NCI-H146 (cell line): Measurements from ENCODE around the gene PATZ1.
A peak's percentile ranks its signal among the peaks of the same experiment; 100 is the strongest.
"Not testable (repeated sequence)": the region's sequence is repeated elsewhere in the genome, so short reads cannot be mapped to it uniquely, and the experiment has no call there.

ENCODE experiments used
- DNase-seq: peaks from one replicate; lab custom pipeline; 2025; lab: John Stamatoyannopoulos, UW

Gene PATZ1

DNA sequence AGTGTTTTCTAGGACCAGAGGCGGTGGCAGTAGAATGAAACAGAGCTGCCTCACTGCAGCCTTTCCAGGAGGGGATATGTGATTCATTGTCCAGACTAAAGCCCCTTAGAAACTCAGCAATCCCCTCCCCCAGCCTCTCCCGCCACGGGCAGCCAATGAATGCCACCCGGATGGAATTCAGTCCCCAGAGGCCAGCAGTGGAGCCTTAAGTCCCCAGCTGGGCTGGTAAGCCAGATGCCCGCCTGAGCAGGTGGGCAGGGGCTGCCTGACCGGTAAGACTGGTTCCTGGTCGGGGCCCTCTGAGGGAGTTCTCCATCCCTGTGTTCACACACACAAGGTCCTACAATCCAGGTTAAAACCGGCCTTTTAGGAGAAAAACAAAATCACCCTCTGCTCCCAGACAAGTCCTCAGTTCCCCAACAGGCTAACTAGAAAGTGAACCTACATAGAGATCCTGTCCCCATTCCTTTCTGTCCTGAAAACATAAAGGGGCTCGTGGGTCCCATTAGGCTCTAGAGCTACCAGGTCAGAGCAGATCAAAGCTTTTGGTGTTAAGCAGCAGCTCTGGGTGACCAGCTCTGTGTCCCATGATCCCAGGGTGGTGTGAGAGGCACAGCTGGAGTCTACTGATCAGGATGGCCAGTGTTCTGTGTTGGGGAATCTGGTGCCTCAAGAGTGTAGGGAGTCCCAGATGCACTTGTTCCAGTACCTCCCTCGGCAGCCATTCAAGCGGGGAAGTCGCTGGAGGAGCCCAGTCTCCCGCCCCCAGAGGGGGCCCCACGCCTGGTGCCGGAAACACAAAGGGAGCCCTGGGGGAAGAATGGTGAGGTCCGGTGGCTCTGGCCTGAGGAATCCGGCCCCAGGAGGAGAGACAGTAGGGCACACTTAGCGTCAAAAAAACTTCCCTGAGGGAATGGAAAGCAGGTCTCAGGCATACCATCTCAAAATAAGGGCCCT lies 2.6 kb downstream of the PATZ1 start:
- peak; percentile 53 for DNase-seq

DNA sequence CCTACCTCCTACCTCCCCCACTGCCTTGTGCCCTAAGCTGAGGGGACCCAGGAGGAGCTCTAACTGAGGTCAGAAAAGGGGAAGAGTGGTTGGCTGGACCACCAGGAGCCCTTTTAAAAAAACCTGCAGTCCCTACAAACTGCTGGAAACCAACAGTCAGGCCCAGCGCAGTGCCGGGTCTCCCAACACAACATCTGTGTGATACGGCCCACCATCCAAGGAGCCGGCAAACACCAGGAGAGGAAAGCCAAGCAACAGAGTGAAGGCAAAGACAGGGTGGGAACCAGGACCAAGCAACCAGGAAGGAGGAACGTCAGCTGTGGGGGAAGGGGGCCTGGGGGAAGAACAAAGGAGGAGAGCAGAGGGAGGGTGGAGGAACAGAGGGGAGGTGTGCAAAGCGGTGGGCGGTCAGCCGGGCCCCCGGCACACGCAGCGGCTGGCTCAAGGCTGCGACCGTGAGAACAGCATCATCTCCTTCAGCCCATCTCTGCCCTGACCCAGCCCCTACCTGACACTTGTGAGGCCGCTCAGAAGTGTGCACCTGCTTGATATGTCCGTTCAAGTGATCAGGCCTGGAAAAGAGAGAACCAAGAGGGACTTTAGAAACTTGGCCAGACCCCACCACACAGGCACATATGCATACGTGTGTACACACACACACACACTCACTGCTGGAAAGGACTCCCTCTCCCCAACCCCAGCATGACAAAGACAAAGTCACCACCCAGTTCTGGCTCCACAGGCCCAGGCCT lies 3.6 kb downstream of the PATZ1 start:
- no peak for DNase-seq

DNA sequence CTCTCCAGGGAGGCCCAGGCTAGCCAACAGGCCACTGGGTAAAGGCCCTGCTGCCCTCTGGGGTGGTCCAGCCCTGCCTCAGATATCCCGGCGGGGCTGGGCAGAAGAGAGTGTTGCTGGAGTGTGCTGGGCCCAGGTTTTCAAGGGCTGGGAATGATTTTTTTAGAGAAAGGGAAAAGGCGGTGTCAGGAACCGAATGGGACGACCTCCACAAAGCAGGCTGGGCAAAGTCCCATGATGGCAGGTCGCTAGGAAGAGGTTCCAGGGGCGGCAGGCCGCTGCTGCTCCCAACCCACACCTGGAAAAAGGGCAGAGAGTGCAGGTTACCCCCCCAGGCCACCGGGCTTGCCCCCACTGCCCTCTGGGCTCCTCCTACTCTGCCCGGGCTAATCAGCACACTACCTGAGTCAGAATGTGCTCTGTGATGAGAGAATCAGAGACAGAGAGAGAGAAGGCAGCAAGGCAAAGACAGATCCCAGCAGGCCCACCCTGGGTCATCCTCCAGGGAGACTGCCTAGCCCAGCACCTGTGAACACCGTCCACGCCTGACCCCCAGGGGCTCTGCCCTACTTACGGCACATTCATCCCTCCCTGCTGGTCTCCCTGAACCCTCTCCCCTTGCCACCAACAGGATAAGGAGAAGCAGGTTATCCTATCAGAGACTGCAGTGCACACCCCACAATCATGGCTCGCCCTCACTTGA lies 4.6 kb downstream of the PATZ1 start:
- no peak for DNase-seq

DNA sequence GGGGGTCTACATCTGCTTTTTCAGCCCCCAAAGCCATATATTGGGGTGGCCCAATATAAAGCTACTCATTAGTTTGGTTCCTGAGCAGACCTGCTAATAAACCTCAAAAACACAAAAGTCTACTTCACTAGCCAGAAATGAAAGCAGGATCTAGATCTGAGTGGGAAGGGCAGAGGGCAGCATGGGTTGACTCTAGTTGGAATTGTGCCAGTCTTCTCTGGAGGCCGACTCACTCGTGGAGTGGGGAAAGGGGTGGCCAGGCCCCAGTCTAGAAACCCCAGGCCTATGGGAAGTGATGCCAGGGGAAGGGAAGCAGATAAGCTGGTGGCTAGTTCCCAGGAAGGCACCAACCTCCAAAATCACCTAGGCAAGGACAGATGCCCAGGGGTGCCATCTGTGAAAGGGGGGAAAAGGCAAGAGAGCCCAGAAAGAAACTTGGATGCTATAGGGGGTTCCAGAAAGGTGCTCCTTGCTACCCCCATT lies 5.3 kb downstream of the PATZ1 start:
- no peak for DNase-seq

DNA sequence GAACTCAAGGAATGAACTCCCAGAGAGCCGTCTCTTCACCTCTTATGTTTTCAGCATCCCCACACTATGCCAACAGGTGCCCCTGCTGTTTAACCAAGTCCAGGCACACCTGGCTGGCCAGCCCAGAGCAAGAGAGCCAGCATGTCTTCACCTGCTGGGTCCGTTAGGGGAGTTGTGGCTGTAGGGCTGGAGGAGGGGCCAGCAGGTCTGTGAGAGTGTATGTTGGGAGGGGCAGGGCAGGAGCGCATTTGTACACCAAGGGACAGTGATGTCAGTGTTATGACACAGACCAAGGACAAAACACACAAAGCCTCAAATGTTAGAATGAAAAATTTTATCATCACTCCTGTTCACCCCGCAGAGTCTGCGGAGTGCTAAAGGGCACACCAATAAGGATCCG lies 5.8 kb downstream of the PATZ1 start:
- no peak for DNase-seq

DNA sequence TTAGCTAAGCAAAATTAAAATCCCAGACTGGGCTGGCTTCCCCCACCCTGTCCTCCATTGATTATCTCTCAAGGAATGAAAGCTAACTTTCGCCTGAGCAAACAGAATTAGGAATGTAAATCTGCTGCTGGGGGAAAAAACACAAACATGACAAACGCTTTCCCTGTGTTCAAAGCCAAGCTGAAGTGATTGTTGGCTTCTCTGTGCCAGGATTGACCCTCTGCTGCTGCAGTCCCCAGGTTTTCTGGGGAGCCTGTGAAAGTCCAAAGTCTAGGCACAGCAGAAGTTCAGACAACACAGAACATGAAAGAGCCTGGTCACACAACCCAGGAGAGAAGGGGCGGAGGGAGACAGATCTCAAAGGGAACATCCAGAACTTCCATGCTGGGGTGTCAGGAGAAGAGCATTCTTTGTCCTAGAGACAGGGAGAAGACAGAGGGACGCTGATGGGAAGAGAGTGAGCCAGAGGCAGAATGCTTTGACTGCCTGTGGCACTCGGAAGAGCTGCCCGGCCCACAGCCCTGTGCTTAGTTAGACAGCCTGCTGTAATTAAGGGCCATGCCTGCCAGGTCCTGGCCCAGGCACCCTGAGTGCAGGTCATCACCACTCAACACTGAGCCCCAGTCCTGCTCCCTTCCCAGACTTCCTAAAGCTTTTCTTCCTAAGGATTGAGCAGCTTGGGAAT lies 6.9 kb downstream of the PATZ1 start:
- DNase-seq: no peak

DNA sequence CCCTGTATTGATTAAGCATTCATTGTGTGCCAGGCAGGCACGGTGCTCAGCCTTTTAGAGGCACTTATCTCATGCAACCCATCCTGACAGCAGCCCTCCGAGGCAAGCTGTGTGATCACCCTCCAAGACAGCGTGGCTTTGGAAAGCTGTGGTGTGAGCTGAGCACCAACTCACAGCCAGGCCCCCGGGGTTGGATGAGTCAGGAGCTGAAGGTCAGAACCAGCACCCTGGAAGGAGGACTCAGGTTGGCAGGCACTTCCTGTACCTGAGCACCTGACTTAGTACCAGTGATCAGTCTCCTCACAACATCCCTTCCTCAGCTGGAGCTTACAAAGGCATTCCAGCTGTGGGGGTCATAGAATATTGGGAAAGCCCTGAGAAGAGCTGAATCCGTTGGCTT lies 9.0 kb downstream of the PATZ1 start:
- no peak for DNase-seq

DNA sequence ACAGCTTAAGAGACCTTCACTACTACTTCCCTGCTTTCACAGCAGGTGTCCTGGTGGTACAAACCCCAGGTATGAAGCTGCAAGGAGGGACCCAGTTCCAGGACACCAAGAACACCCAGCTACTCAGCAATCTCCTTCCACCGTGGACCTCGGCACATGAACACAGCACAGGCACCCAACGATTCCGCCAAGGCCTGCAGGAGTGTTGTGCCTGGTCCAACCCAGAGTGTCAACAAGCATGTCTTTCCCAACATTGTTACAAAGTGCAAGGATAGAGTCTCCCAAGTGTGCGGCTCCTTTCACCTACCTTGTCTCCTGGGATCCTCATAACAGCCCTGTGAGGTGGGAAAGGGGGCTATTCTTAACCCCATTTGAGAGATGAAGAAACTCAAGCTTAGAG lies 11.8 kb downstream of the PATZ1 start:
- no peak for DNase-seq

DNA sequence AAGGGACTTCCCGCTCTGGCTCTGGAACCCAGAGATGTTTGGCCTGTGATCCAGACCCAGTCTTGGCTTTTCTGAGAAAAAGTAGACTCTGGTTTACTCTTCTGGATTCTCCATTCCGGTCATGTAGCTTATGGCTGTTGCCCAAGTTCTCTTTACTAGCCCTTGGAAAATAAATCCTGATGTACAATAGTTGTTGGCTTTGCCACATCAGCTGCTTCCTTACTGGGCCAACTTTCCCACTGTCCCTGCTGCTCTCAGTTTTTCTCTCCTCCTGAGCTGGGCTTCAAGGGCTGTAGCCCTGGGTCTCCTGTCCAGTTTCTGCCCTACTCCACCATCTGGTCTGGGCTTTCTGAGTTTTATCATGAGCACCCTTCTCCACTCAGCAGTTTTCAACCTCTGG lies 12.5 kb downstream of the PATZ1 start:
- no peak for DNase-seq

DNA sequence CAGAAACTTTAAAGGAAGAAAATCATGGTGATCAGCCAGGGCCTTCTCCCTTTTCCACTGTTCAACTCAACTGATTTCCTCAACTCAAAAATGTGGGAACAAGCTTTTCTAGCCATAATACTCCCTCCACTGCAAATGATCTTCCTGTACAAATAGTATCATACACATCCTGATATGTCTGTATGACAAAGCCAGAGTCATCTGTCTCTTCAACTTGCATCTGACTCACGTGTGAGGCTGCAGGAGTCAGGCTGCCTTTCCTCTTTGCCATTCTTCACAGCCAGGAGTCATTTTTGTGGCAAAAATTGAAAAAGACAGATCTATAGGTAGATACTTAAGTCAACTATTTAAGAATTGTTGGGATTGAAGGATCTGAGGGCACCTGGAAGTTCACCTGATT lies 13.3 kb downstream of the PATZ1 start:
- no peak for DNase-seq

DNA sequence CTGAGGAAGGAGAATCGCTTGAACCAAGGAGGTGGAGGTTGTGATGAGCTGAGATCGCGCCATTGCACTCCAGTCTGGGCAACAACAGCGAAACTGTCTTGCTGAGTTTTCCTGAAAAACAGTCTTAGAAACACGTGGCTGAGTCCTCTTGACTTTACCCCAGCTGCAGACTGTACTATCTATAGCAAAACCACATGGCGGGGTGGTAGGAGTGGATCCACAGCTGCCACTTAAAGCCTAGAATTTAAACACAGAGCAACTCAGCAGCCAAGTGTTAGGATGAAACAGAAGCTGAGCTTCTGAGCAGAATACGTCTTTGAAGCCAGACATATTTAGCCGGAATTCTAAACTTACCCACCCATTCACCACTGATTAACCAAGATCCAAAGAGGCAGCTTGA lies 14.1 kb downstream of the PATZ1 start:
- DNase-seq: no peak

DNA sequence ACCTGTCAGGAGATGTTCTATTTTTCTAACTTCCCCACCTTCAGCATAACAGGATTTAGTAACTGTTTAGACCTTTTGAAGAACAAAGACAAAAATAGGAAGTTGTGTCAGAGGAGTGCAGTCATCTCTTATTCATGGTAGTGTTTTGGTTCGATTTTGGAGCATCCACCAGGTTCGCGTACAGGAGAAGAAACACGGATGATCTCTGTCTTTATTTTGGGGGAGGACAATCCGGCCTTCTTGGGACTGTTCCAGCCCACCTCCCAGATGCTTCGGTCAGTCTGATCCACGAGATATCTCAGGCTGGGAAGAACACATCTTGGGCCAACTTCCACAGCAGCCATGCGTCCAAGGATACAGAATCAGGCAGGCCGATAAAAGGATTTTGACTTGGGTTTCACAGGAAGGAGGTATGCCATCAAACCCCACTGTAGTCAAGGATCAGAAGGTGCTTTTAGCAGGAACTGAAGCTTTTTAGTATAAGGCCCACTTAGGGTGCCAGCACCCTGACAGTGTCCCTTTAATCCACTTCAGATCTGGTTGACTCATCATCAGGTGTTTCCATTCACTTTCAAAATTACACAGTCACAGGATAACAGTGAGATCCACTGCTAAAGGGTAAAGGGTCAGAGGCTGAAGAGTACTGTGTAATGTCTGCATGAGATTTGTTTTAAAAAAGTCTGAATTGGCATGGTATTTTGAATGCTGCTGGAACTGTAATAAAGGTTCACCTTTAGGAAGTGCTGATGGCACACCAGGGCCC lies 16.5 kb downstream of the PATZ1 start:
- DNase-seq: no peak

DNA sequence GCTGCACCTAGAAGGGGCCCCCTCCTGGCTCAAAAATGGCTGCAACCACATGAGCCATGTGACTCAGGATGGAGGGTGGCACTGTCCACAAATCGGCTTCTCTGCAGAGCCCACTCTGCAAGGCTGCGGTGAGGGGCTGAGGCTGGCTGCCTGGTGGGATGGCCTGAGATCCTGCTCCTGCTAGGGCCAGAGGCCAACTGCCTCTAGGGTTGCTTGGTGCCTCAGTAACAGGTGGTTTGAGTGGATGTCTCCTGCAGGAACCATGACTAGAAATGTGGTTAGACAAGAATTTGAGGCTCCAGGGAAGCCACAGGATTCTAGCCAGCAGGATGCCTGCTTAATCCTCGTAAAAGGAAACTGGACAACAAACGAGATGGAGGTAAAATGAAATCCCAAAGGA lies 17.1 kb downstream of the PATZ1 start:
- DNase-seq: no peak

DNA sequence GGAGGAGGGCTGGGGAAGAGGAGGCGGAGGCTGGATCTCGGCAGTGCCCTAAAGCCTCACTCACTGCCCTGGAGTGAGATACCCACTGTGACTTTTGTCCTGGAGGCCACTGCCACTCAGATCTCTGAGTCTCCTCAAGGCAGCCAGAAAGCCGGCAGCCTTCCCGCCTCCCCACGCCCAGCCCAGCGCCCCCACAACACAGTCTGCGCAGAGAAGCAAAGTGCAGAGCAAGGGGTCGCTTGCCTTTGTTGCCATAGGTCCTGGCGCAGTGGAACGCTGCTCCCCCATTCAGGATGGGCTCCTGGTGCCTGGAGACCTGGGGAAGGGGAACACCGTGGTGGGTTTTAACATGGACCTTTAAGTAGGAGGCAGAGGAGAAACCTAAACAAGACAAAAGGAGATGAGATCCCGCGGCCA lies 17.6 kb downstream of the PATZ1 start:
- no peak for DNase-seq

DNA sequence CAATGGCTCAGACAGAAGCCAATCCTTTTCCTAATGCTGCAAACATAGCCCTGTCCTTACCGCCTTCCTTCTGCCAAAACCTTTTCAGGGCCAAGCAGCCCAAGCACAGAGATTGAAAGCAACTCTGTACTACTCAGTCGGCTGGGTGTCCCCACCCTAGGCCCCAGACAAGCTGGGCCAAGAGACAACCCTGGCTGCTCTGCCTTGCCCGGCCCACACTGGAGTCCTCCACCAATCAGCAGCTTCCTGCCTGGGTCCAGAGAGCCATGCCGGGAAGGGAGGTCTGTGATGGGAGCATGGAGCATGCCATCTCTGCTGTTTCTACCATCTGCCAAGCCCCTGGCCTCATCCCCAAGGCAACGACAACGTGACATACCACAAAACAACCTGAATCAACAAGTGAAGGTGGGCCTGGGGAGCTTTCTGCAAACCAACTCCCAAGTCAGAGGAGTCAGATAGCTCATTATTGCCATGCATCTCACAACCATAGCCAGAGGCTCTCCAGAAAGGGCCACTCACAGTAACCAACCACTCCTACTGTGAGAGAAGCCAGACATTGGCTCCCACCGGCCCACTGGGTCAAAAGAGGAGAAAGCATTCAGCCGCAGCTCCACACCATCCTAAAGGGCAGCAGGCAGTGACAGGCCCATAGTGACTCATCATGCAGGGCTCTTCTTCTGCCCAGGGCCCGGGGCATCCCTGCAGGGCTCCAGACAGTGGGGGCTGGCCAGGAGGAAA lies 18.2 kb downstream of the PATZ1 start:
- no peak for DNase-seq

DNA sequence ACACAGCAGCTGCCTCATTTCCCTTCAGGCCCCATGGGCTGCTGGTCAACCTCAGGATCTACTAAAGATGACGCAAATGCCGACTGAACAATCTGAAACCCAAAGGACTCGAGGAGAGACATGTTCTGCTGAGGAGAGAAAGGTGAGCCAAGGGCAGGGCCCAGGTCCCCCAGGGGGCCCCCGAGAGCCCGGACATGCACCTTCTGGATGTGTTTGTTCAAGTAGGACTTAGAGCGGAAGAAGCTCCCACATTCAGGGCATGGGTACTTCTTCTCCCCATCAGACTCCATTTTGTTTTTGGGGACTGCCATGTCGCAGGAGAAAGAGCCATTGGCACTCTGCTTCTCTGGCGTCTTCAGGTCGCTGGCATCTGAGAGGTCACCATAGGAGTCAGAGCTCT lies 19.3 kb downstream of the PATZ1 start:
- no peak for DNase-seq

DNA sequence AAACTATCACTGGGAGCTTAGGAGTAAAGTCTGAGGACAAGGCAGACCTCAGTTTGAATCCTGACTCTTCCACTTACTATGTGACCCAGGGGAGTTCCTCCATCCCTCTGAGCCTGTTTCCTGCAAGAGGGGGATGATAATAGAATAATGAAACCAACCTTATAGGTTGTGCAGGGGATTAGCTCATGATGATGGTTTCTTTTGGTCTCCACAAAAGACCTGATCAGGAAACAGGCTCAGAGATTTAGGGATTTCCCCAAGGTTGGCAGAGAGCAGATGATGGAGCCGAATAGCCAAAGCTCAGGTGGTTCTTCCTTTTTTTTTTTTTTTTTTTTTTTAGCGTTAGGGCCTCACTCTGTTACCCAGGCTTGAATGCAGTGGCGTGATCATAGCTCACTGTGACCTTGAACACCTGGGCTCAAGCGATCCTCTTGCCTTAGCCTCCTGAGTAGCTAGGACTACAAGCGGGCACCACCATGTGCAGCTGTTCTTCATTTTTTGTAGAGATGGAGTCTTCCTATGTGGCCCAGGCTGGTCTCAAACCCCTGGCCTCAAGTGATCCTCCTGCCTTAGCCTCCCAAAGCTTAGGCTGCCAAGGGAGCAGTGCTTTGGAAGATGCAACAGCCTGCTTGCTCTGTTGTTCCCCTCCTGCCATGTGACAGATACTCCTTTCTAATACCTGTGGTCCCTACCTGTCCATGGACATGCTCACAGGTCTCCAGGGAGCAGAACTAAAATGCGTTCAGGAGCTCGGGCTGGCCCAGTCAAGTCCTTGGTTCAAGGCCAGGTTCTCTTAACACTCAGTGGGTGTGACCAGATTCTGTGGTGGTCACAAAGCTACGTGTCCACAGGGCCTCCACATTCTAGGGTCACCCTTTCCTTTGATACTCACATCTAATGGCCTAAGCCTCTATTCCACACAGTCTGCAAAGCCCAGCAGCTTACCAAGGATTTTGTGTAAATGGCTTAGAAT lies 22.3 kb downstream of the PATZ1 start:
- DNase-seq: no peak

DNA sequence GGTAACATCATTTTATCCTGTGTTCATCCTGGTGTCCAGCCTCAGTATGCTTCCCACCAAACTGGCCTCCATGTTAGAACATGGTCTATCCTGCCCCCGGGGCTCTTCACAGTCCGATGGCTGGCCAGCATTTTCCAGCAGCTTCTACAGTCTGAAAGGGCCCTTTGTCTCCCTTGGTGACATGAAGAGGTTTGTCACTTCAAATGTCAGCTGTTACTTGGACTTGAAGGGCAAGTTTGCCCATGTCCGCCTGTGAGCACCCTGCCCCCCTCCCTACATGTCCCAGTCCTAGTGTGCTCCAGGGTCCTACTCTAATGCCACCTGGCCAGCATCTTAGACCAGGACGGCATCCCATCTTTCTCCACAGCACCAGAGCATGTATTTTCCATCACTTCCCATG lies 24.7 kb downstream of the PATZ1 start:
- no peak for DNase-seq

DNA sequence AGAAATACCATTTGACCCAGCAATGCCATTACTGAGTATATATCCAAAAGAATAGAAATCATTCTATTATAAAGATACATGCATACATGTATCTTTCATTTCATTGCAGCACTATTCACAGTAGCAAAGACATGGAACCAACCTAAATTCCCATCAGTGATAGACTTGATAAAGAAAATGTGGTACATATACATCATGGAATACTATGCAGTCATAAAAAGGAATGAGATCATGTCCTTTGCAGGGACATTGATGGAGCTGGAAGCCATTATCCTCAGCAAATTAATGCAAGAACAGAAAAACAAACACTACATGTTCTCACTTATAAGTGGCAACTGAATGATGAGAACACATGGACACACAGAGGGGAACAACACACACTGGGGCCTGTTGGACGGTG lies 31.9 kb downstream of the PATZ1 start:
- DNase-seq: not testable (repeated sequence)
